Adrenal gland (tissue), 12 donors: ENCODE measurements around the gene TBC1D25. TPM values are rescaled to one million over a fixed set of nuclear protein-coding genes. Genes with fewer than 3 reads are reported as not detected.
"Not testable (repeated sequence)": the region's sequence is repeated elsewhere in the genome, so short reads cannot be mapped to it uniquely, and the experiment has no call there.

Source experiments
- DNase-seq, 7 donors: peaks; one replicate each; pipeline ENCODE4 v3.0.0-alpha.2; 2019 to 2020
- H3K27ac ChIP-seq, 5 donors: fragments of 200-600 bp; sonication (generic) in 4 of 5; 1 replicate in 3 of 5; 2 replicates in 2 of 5; pipeline versions ENCODE4 v1.5.1 to v1.8.0; 2016 to 2020; ENCODE audit warnings: mild to moderate bottlenecking in 1 of 5
- H3K27me3 ChIP-seq: fragments of 200-600 bp; 2 replicates; pipeline ENCODE4 v1.8.0; 2021
- H3K36me3 ChIP-seq, 2 donors: fragments of 200-600 bp; replicated peaks in 1 of 2; 1 replicate in 1 of 2; 2 replicates in 1 of 2; pipeline versions ENCODE4 v1.5.1 to v1.8.0; 2018 to 2022
- H3K4me1 ChIP-seq, 2 donors: fragments of 200-600 bp; replicated peaks in 1 of 2; 1 replicate in 1 of 2; 2 replicates in 1 of 2; pipeline versions ENCODE4 v1.5.1 to v1.8.0; 2018 to 2021
- H3K4me3 ChIP-seq, 4 donors: fragments of 200-600 bp; sonication (generic) in 3 of 4; one replicate each; pipeline ENCODE4 v1.5.1; 2016 to 2018
- H3K9me3 ChIP-seq, 3 donors: fragments of 200-600 bp; sonication (generic) in 1 of 3; replicated peaks in 1 of 3; 1 replicate in 2 of 3; 2 replicates in 1 of 3; pipeline versions ENCODE4 v1.5.1 to v1.8.0; 2016 to 2021
- POLR2A ChIP-seq, 2 donors: fragments of 450-650 bp; IDR thresholded peaks; one replicate each; pipeline ENCODE4 v1.6.1; 2017; ENCODE audit warnings: antibody characterized with exemption in 2 of 2, mild to moderate bottlenecking in 2 of 2, moderate library complexity in 1 of 2
- WGBS, 4 donors: extraction: QIAGEN DNeasy Blood & Tissue Kit in 2 of 4; methylation state at CpG; one replicate each; pipeline versions ENCODE4 v1.1.5 to v1.1.7; 2013 to 2017; 5-methylcytosine and 5-hydroxymethylcytosine counted together
- intact Hi-C, 2 donors: fragments of 100-400 bp; cut with DNase I; formaldehyde crosslinking; loops; one replicate each; pipeline versions ENCODE4 v1.14.1 to v1.15.0; 2022 to 2023
- polyA plus RNA-seq, 3 donors: library from polyadenylated mRNA; stranded (reverse); fragments of 200-250 nt in 2 of 3; fragments of 350-450 nt in 1 of 3; fragmentation: Illumina TruSeq in 1 of 3; extraction: RNeasy Lipid Tissue Mini Kit (QIAGEN cat#74804) in 1 of 3; gene quantifications; one replicate each; pipeline ENCODE4 v1.2.3, GENCODE V29; 2013 to 2014
- total RNA-seq, 9 donors: library from RNA; depleted of rRNA in 4 of 9; stranded (reverse); fragments of >200 nt in 4 of 9; fragments of 120-200 nt in 1 of 9; fragmentation: NEBNext Ultra II Directional in 1 of 9; extraction: Animal tissue kit (Norgen Biotek cat#: 25700) in 1 of 9; gene quantifications; one replicate each; pipeline versions ENCODE4 v1.1.0 to v1.2.4, GENCODE V29; 2013 to 2023
- TF ChIP-seq, protein P1 (sequence below), 6 experiments: fragments of 450-650 bp in 4 of 6; fragments of 200-600 bp in 2 of 6; sonication (generic) in 1 of 6; IDR thresholded peaks; 1 replicate in 5 of 6; 2 replicates in 1 of 6; pipeline versions ENCODE4 v1.5.1 to v1.8.0; 2016 to 2021; ENCODE audit warnings: antibody characterized with exemption in 6 of 6, mild to moderate bottlenecking in 2 of 6, moderate library complexity in 1 of 6
- donor health status: healthy with polysubstance abuse.
- donor health status: Bipolar disorder and iron deficiency.
- donor health status: DM: yes; HTN: yes; CAD: no.
- donor health status: DM: no; HTN: no; CAD: no.
- donor health status: DM: no; HTN: no; CAD: no.
- donor health status: DM: yes; HTN: yes; CAD: no.

Gene TBC1D25
- total and polyA plus RNA-seq, 12 donors = 8.9 to 31.0 (median 13.5) TPM

DNA sequence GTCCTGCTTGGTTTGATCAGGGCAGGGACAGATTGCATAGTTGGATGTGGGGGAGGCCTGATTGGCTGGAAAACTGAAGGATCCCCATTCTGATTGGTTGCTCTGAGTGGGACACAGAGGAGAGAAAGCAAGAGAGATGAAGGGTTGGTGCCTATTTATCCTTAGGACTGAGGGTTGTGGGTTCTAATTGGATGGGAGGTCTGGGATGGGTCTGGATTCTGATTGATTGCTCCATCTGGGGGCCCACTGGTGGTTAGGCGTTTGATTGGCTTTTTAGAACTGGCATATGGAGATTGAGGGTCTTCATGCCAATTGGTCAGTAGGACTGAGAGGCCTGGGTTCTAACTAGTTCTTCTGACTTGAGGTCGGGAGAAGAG, 18.6 kb upstream of the TBC1D25 start:
- intact Hi-C loops = no loop called here
- peak overlapping the region in 3 of 5 donors; percentile 68 to 84 (median 73) for H3K27ac ChIP-seq
- TF ChIP-seq, protein P1, sequence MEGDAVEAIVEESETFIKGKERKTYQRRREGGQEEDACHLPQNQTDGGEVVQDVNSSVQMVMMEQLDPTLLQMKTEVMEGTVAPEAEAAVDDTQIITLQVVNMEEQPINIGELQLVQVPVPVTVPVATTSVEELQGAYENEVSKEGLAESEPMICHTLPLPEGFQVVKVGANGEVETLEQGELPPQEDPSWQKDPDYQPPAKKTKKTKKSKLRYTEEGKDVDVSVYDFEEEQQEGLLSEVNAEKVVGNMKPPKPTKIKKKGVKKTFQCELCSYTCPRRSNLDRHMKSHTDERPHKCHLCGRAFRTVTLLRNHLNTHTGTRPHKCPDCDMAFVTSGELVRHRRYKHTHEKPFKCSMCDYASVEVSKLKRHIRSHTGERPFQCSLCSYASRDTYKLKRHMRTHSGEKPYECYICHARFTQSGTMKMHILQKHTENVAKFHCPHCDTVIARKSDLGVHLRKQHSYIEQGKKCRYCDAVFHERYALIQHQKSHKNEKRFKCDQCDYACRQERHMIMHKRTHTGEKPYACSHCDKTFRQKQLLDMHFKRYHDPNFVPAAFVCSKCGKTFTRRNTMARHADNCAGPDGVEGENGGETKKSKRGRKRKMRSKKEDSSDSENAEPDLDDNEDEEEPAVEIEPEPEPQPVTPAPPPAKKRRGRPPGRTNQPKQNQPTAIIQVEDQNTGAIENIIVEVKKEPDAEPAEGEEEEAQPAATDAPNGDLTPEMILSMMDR (IDR thresholded peaks at IDR 0.05) = no peak
- TF ChIP-seq POLR2A (IDR thresholded peaks at IDR 0.05) = no peak

DNA sequence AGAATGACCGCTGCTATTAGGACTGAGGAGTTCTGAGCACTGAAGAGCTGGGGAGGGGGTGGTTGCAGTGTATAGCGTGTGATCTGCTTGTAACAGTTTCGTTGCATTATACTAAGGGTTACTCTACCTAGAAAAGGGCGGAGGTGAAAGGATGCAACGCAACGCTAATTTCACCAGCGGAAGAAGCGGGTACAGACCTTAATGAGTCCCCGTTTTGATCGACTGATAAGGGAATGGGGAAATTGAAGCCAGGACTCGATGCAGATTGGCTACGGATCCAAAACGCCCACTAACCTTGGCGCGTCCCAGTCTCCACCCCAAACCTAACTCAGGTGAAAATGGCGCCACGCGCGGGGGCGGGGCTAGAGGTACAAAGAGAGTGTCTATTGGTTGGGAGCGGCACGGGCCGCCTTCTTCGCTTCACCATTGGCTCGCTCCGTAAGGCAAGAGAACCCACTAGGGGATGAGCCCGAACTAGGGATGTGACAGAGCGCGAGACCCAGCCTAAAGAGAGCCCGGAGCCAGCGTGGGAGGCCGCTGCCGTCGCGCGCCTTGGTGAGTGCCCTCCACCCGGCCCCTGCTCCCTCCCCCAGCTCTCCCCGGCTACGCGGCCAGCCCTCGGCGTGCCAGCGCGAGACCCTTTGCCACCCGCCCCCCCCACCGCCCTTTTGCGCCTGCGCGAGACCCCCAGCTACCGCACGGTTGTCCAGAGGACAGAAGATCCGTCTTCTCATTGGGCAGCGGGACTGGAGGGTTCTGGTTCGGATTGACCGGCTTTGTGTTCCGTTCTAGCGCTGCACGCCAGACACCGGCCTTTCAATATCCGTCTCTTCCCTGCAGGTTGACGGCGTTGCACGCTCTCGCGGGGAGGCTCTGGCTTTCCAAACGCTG, 17.9 kb upstream of the TBC1D25 start, which contains the start of gene EBP:
Gene EBP (plus strand): TSS at position 456 of the 891 bp plus-strand sequence. CDS start 1,964 bp downstream, outside the sequence.
- Histone ChIP-seq H3K4me1 (no peaks in the 10 kb centered on the region), H3K27ac (peak within 1 kb of the TSS; percentile 30 to 84 (median 68)), H3K9me3 (no peaks in the 10 kb centered on the region), H3K36me3 (no peaks in the 10 kb centered on the region), H3K27me3 (no peaks in the 10 kb centered on the region), H3K4me3 (peak within 1 kb of the TSS in 2 of 4 donors; percentile 33 to 57)
- 1 to 57% (median 22%) methylated on average over 2 to 66 of the region's 66 CpGs for WGBS, 4 donors
- DNase-seq = peak; percentile 87 to 97 (median 94)
- TF ChIP-seq, protein P1 (IDR thresholded peaks at IDR 0.05) = no peak
- peak in 1 of 2 donors; percentile 80 for TF ChIP-seq POLR2A (IDR thresholded peaks at IDR 0.05)
- intact Hi-C loops = no loop called here

More for the DNA sequence above, 18.6 kb upstream of the TBC1D25 start:
- WGBS, 4 donors = 0 to 61% (median 43%) methylated on average over 2 of the region's 2 CpGs
- DNase-seq = no peak
- no peaks in the 10 kb centered on the region for H3K36me3 ChIP-seq
- no peaks in the 10 kb centered on the region for H3K4me1 ChIP-seq
- H3K9me3 ChIP-seq = no peaks in the 10 kb centered on the region
- no peaks in the 10 kb centered on the region for H3K27me3 ChIP-seq
- H3K4me3 ChIP-seq = peak overlapping the region in 1 of 4 donors; percentile 57

DNA sequence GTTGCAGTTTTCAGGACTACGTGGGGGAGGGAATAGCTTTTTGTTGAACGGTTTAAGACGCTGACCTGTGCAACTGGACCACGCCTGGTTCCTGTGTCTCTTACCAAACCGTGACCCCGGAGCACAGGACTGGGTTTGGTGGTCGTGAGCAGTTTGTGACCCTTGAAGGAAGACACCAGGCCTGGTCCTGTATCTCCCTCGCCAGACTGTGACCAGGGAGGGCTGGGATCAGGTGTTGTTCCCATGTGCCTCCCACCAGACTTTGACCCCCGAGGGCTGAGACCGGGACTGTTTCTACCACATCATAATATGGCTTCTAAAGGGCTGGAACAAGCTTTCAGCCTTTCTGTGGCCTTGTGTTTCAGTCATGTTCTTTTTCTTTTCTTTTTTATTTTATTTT, 17.2 kb upstream of the TBC1D25 start:
- Histone ChIP-seq H3K36me3 (no peaks in the 10 kb centered on the region), H3K4me1 (no peaks in the 10 kb centered on the region), H3K9me3 (no peaks in the 10 kb centered on the region), H3K27ac (peak overlapping the region; percentile 30 to 84 (median 62)), H3K27me3 (no peaks in the 10 kb centered on the region), H3K4me3 (peak overlapping the region in 2 of 4 donors; percentile 33 to 57)
- intact Hi-C loops = no loop called here
- no peak for TF ChIP-seq POLR2A (IDR thresholded peaks at IDR 0.05)
- TF ChIP-seq, protein P1 (IDR thresholded peaks at IDR 0.05) = no peak
- WGBS, 4 donors = 2 to 40% (median 17%) methylated on average over 6 to 10 of the region's 10 CpGs
- no peak for DNase-seq

DNA sequence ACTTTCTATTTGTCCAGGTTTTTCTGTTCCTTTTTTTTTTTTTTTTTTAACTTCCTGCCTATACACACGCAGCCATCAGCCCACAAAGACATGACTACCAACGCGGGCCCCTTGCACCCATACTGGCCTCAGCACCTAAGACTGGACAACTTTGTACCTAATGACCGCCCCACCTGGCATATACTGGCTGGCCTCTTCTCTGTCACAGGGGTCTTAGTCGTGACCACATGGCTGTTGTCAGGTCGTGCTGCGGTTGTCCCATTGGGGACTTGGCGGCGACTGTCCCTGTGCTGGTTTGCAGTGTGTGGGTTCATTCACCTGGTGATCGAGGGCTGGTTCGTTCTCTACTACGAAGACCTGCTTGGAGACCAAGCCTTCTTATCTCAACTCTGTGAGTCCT, 15.8 kb upstream of the TBC1D25 start:
- WGBS, 4 donors = 82 to 93% (median 89%) methylated on average over 6 to 12 of the region's 12 CpGs

DNA sequence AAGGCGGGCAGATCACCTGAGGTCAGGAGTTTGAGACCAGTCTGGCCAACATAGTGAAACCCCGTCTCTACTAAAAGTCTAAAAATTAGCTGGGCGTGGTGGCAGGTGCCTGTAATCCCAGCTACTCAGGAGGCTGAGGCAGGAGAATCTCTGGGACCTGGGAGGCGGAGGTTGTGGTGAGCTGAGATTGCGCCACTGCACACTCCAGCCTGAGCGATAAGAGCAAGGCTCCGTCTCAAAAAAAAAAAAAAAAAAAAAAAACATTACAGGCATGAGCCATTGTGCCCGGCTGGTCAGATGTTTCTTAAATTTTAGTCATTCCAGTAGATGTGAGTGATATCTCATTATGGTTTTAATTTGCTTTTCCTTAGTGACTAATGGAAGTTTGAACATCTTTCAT, 13.7 kb upstream of the TBC1D25 start:
- WGBS, 4 donors = 45 to 83% (median 68%) methylated on average over 1 to 8 of the region's 8 CpGs
- intact Hi-C loops, H3K4me3 ChIP-seq, H3K36me3 ChIP-seq, H3K27me3 ChIP-seq, H3K9me3 ChIP-seq, H3K4me1 ChIP-seq: not testable (repeated sequence)
- H3K27ac ChIP-seq = peak overlapping the region in 2 of 5 donors; percentile 37 to 55
- DNase-seq = peak in 4 of 7 donors; percentile 35 to 68 (median 47)

More for the DNA sequence above, 15.8 kb upstream of the TBC1D25 start:
- DNase-seq = no peak
- Histone ChIP-seq H3K4me3 (no peak overlapping the region), H3K9me3 (no peaks in the 10 kb centered on the region), H3K27me3 (no peaks in the 10 kb centered on the region), H3K4me1 (no peaks in the 10 kb centered on the region), H3K36me3 (no peaks in the 10 kb centered on the region), H3K27ac (no peak overlapping the region)
- no peak for TF ChIP-seq POLR2A (IDR thresholded peaks at IDR 0.05)
- TF ChIP-seq, protein P1 (IDR thresholded peaks at IDR 0.05) = no peak
- intact Hi-C loops = no loop called here
